OCI-LY7 (cell line): ENCODE results near the gene HOGA1. TPM values are rescaled to one million over a fixed set of nuclear protein-coding genes. Genes with fewer than 3 reads are reported as not detected.

ENCODE experiments used
- BruUV-seq: library from RNA; stranded (reverse); fragments of 400-500 nt; replicated peaks from 2 replicates; lab custom pipeline; 2021; lab: Mats Ljungman, UMichigan
- CTCF ChIA-PET: fragments of 300-600 bp; sonication (Branson Sonifier 250); formaldehyde crosslinking; loops from one replicate; lab custom pipeline; 2022; ENCODE audit warnings: antibody characterized with exemption; ENCODE audit not compliant: unreplicated experiment; lab: Charles Lee
- POLR2A ChIA-PET: fragments of 300-600 bp; sonication (Branson Sonifier 250); formaldehyde crosslinking; loops from one replicate; lab custom pipeline; 2022; ENCODE audit warnings: antibody characterized with exemption; lab: Charles Lee
- DNase-seq: peaks from one replicate; pipeline ENCODE4 v3.0.0-alpha.2; 2015; ENCODE audit warnings: low spot score
- H2AFZ ChIP-seq: fragments of 200-600 bp; sonication (generic), shearing (Covaris generic); 2 replicates; pipeline ENCODE4 v1.6.1; 2014; ENCODE audit warnings: mild to moderate bottlenecking, antibody characterized with exemption, low read length, moderate library complexity
- H3K27ac ChIP-seq: fragments of 200-600 bp; sonication (generic); 2 replicates; pipeline ENCODE4 v1.5.1; 2014; ENCODE audit warnings: mixed run types, low read depth, mild to moderate bottlenecking, moderate library complexity, low read length, inconsistent platforms; ENCODE audit not compliant: poor library complexity, severe bottlenecking
- H3K36me3 ChIP-seq: fragments of 200-600 bp; sonication (generic); 2 replicates; pipeline ENCODE4 v1.6.1; 2014; ENCODE audit warnings: mild to moderate bottlenecking, antibody characterized with exemption, low read length, moderate library complexity, mixed read lengths; ENCODE audit not compliant: insufficient read depth
- H3K4me1 ChIP-seq: fragments of 200-600 bp; sonication (generic); 2 replicates; pipeline ENCODE4 v1.5.1; 2014; ENCODE audit warnings: mild to moderate bottlenecking, low read length; ENCODE audit not compliant: insufficient read depth, poor library complexity, severe bottlenecking
- H3K4me2 ChIP-seq: fragments of 200-600 bp; sonication (generic); 2 replicates; pipeline ENCODE4 v1.6.1; 2014; ENCODE audit warnings: mild to moderate bottlenecking, low read length
- H3K4me3 ChIP-seq: fragments of 200-600 bp; sonication (generic); 2 replicates; pipeline ENCODE4 v1.5.1; 2014; ENCODE audit warnings: mild to moderate bottlenecking, low read depth, low read length; ENCODE audit not compliant: poor library complexity, severe bottlenecking
- H3K79me2 ChIP-seq: fragments of 200-600 bp; sonication (generic); 2 replicates; pipeline ENCODE4 v1.6.1; 2016; ENCODE audit warnings: low read depth, mild to moderate bottlenecking, low read length, moderate library complexity, mixed read lengths; ENCODE audit not compliant: insufficient read depth
- H3K9me2 ChIP-seq: fragments of 200-600 bp; sonication (generic); 2 replicates; pipeline ENCODE4 v1.6.1; 2016; ENCODE audit warnings: mild to moderate bottlenecking, low read length, mixed read lengths; ENCODE audit not compliant: insufficient read depth
- H3K9me3 ChIP-seq: fragments of 200-600 bp; sonication (generic); 2 replicates; pipeline ENCODE4 v1.6.1; 2014; ENCODE audit warnings: mild to moderate bottlenecking, mixed run types, low read length, mixed read lengths
- H4K20me1 ChIP-seq: fragments of 200-600 bp; sonication (generic); 2 replicates; pipeline ENCODE4 v1.6.1; 2014; ENCODE audit warnings: mild to moderate bottlenecking, antibody characterized with exemption, low read length, moderate library complexity, mixed read lengths; ENCODE audit not compliant: insufficient read depth
- EZH2phosphoT487 ChIP-seq: fragments of 200-600 bp; sonication (generic); IDR thresholded peaks from 2 replicates; pipeline ENCODE4 v1.6.1; 2018; ENCODE audit warnings: low read depth, borderline replicate concordance, mild to moderate bottlenecking, mixed run types, antibody characterized with exemption, low read length, moderate library complexity, mixed read lengths
- intact Hi-C: fragments of 100-400 bp; cut with micrococcal nuclease; formaldehyde crosslinking; loops from one replicate; pipeline ENCODE4 v1.10.0; 2022; ENCODE audit not compliant: unreplicated experiment
- total RNA-seq, 2 experiments: library from RNA; depleted of rRNA in 1 of 2; stranded (reverse); fragments of >200 nt in 1 of 2; shearing (Covaris generic) in 1 of 2; gene quantifications; 2 replicates each; pipeline ENCODE4 v1.2.3, GENCODE V29; 2014 to 2022
- TF ChIP-seq, protein P1 (sequence below): fragments of 200-600 bp; sonication (generic); conservative IDR thresholded peaks from 2 replicates; pipeline ENCODE4 v1.5.1; 2014; ENCODE audit warnings: mild to moderate bottlenecking, antibody characterized with exemption, low read length, moderate library complexity, mixed read lengths

The HOGA1 gene
- total RNA-seq, 2 experiments from 2014 or later: 0.25 TPM; not detected in 1

DNA sequence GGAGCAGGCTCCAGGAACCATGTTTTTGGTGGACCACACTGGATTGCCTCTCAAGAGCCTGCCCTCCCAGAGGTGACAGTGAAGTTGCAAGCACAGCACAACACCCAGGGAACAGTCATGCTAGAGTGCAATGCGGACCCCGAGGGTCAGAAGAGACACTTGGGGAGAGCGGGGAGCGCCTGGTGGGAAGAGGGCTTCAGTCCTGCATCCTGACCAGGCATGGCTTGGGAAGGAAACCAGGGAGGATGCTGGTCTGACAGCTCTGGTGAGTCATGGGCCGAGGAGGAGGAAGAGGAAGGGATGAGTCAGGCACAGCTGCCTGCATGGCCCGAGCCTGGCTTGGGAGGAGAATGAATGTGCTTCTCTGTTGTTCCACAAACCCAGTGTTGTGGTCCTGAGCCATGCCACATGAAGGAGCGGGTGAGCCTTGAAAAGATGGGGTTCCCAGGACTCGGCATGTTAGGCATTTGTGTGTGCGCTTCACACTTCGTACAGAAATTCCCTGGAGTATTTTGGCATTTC is 41.1 kb upstream of the HOGA1 start:
- no peak overlapping the region for H3K4me2 ChIP-seq
- no peaks in the 10 kb centered on the region for H3K79me2 ChIP-seq
- no peak for DNase-seq
- no peaks in the 10 kb centered on the region for H3K4me1 ChIP-seq
- no peak overlapping the region for H2AFZ ChIP-seq
- no peaks in the 10 kb centered on the region for H3K9me2 ChIP-seq
- no peak for TF ChIP-seq EZH2phosphoT487
- TF ChIP-seq, protein P1, sequence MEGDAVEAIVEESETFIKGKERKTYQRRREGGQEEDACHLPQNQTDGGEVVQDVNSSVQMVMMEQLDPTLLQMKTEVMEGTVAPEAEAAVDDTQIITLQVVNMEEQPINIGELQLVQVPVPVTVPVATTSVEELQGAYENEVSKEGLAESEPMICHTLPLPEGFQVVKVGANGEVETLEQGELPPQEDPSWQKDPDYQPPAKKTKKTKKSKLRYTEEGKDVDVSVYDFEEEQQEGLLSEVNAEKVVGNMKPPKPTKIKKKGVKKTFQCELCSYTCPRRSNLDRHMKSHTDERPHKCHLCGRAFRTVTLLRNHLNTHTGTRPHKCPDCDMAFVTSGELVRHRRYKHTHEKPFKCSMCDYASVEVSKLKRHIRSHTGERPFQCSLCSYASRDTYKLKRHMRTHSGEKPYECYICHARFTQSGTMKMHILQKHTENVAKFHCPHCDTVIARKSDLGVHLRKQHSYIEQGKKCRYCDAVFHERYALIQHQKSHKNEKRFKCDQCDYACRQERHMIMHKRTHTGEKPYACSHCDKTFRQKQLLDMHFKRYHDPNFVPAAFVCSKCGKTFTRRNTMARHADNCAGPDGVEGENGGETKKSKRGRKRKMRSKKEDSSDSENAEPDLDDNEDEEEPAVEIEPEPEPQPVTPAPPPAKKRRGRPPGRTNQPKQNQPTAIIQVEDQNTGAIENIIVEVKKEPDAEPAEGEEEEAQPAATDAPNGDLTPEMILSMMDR: no peak
- intact Hi-C loops: no loop called here
- no peaks in the 10 kb centered on the region for H4K20me1 ChIP-seq
- ChIA-PET CTCF (no interaction called here), POLR2A (no interaction called here)
- BruUV-seq: no TSS peak
- no peaks in the 10 kb centered on the region for H3K36me3 ChIP-seq
- no peak overlapping the region for H3K27ac ChIP-seq
- no peak overlapping the region for H3K4me3 ChIP-seq
- no peaks in the 10 kb centered on the region for H3K9me3 ChIP-seq

- no peak overlapping the region for H3K27ac ChIP-seq
- H4K20me1 ChIP-seq: no peaks in the 10 kb centered on the region
- no TSS peak for BruUV-seq
- no peaks in the 10 kb centered on the region for H3K9me2 ChIP-seq
- POLR2A ChIA-PET: interaction anchor here (0.6 to 1.1 kb wide), 4 partner anchors 41 to 181 kb away, joined by 3 to 5 read pairs (median 4); no protein-coding TSS in a partner anchor
- no peak for TF ChIP-seq EZH2phosphoT487
- TF ChIP-seq, protein P1: no peak
- no peaks in the 10 kb centered on the region for H3K36me3 ChIP-seq
- no peaks in the 10 kb centered on the region for H3K4me1 ChIP-seq
- no peaks in the 10 kb centered on the region for H3K79me2 ChIP-seq
- H3K4me2 ChIP-seq: no peak overlapping the region
- DNase-seq: no peak
- no peak overlapping the region for H2AFZ ChIP-seq
- H3K4me3 ChIP-seq: no peak overlapping the region
- intact Hi-C loops: no loop called here
- CTCF ChIA-PET: no interaction called here
- H3K9me3 ChIP-seq: no peaks in the 10 kb centered on the region
Observed at GRCh38 chr10:97546456-97547270, 37.5 kb upstream of the HOGA1 start.

GRCh38 chr10:97547271-97547600 is 37.0 kb upstream of the HOGA1 start:
- BruUV-seq: no TSS peak
- TF ChIP-seq, protein P1: no peak
- no peak for TF ChIP-seq EZH2phosphoT487
- intact Hi-C loops: no loop called here

More at GRCh38 chr10:97547271-97547600, 37.0 kb upstream of the HOGA1 start:
- Histone ChIP-seq H3K9me3 (no peaks in the 10 kb centered on the region), H3K4me2 (no peak overlapping the region), H3K4me1 (no peaks in the 10 kb centered on the region), H2AFZ (no peak overlapping the region), H3K79me2 (no peaks in the 10 kb centered on the region), H3K9me2 (no peaks in the 10 kb centered on the region), H3K4me3 (no peak overlapping the region), H3K27ac (no peak overlapping the region), H3K36me3 (no peaks in the 10 kb centered on the region), H4K20me1 (no peaks in the 10 kb centered on the region)
- POLR2A ChIA-PET: interaction anchor here (0.8 to 1.0 kb wide), 2 partner anchors 10 to 109 kb away, joined by 3 to 6 read pairs; no protein-coding TSS in a partner anchor
- CTCF ChIA-PET: no interaction called here
- DNase-seq: no peak
